HEK293T (cell line): ENCODE measurements around the gene SLC9C1.

Experiments used
- CTCF ChIA-PET: fragments of 350-600 bp; formaldehyde crosslinking; extraction: SDS; loops from one replicate; lab custom pipeline; 2021; ENCODE audit warnings: antibody characterized with exemption, inconsistent platforms; lab: Yijun Ruan, JAX
- POLR2A ChIA-PET: fragments of 350-600 bp; formaldehyde crosslinking; extraction: SDS; loops from one replicate; lab custom pipeline; 2020; ENCODE audit warnings: antibody characterized with exemption, inconsistent platforms; lab: Yijun Ruan, JAX
- DNase-seq: peaks from one replicate; pipeline ENCODE4 v3.0.0; 2012; ENCODE audit warnings: mixed read lengths; ENCODE audit errors: extremely low spot score
- ARNT ChIP-seq: fragments of 450-650 bp; IDR thresholded peaks from 2 replicates; pipeline ENCODE4 v1.6.1; 2017; ENCODE audit warnings: mild to moderate bottlenecking
- BHLHE40 ChIP-seq: fragments of 450-650 bp; IDR thresholded peaks from 2 replicates; pipeline ENCODE4 v1.6.1; 2016; ENCODE audit warnings: mild to moderate bottlenecking, moderate library complexity, borderline replicate concordance
- CTBP1 ChIP-seq: fragments of 450-650 bp; IDR thresholded peaks from 2 replicates; pipeline ENCODE4 v1.6.1; 2016; ENCODE audit warnings: borderline replicate concordance
- ELF4 ChIP-seq: fragments of 450-650 bp; IDR thresholded peaks from 2 replicates; pipeline ENCODE4 v1.6.1; 2017; ENCODE audit warnings: antibody characterized with exemption
- FOXA1 ChIP-seq: fragments of 450-650 bp; IDR thresholded peaks from 2 replicates; pipeline ENCODE4 v1.6.1; 2016; ENCODE audit warnings: mild to moderate bottlenecking
- FOXK2 ChIP-seq: fragments of 450-650 bp; IDR thresholded peaks from 2 replicates; pipeline ENCODE4 v1.6.1; 2016; ENCODE audit warnings: mild to moderate bottlenecking
- FOXM1 ChIP-seq: fragments of 450-650 bp; IDR thresholded peaks from 2 replicates; pipeline ENCODE4 v1.6.1; 2017; ENCODE audit warnings: mild to moderate bottlenecking, borderline replicate concordance
- HDGF ChIP-seq: fragments of 450-650 bp; IDR thresholded peaks from 2 replicates; pipeline ENCODE4 v1.6.1; 2017; ENCODE audit warnings: antibody characterized with exemption, borderline replicate concordance
- L3MBTL2 ChIP-seq: fragments of 450-650 bp; conservative IDR thresholded peaks from 2 replicates; pipeline ENCODE4 v1.6.1; 2016; ENCODE audit warnings: mild to moderate bottlenecking
- LEF1 ChIP-seq: fragments of 450-650 bp; IDR thresholded peaks from 2 replicates; pipeline ENCODE4 v1.6.1; 2017; ENCODE audit warnings: mild to moderate bottlenecking, borderline replicate concordance
- NFRKB ChIP-seq: fragments of 450-650 bp; IDR thresholded peaks from 2 replicates; pipeline ENCODE4 v1.6.1; 2016; ENCODE audit warnings: mild to moderate bottlenecking, moderate library complexity
- PKNOX1 ChIP-seq: fragments of 450-650 bp; IDR thresholded peaks from 2 replicates; pipeline ENCODE4 v1.6.1; 2016
- SP1 ChIP-seq: fragments of 450-650 bp; IDR thresholded peaks from 2 replicates; pipeline ENCODE4 v1.6.1; 2017
- SUZ12 ChIP-seq: fragments of 450-650 bp; IDR thresholded peaks from 2 replicates; pipeline ENCODE4 v1.6.1; 2016; ENCODE audit warnings: mild to moderate bottlenecking
- TARDBP ChIP-seq: fragments of 450-650 bp; IDR thresholded peaks from 2 replicates; pipeline ENCODE4 v1.6.1; 2016
- ZNF384 ChIP-seq: fragments of 450-650 bp; IDR thresholded peaks from 2 replicates; pipeline ENCODE4 v1.6.1; 2016

SLC9C1 gene

GRCh38 chr3:112297714-112298113 is 3.7 kb upstream of the SLC9C1 start:
- TF ChIP-seq HDGF: no peak
- no peak for TF ChIP-seq LEF1
- TF ChIP-seq TARDBP: no peak
- TF ChIP-seq FOXK2: no peak
- TF ChIP-seq L3MBTL2: no peak
- no peak for TF ChIP-seq ELF4
- ChIA-PET CTCF (interaction anchor here (0.7 kb wide), 1 partner anchor 25 kb away, joined by 3 read pairs; no protein-coding TSS in a partner anchor), POLR2A (no interaction called here)
- no peak for DNase-seq

GRCh38 chr3:112289011-112289410 is 5.0 kb downstream of the SLC9C1 start:
- DNase-seq: no peak
- CTCF ChIA-PET: no interaction called here
- TF ChIP-seq ZNF384: no peak
- TF ChIP-seq NFRKB: no peak
- TF ChIP-seq ARNT: no peak
- TF ChIP-seq TARDBP: no peak
- no peak for TF ChIP-seq PKNOX1
- TF ChIP-seq FOXM1: no peak
- TF ChIP-seq FOXK2: no peak
- no peak for TF ChIP-seq HDGF
- no peak for TF ChIP-seq SP1
- POLR2A ChIA-PET: no interaction called here

- CTCF ChIA-PET: no interaction called here
- no peak for DNase-seq
These were observed 13.8 kb downstream of the SLC9C1 start for GRCh38 chr3:112280266-112280665.

GRCh38 chr3:112273536-112273935 is 20.5 kb downstream of the SLC9C1 start:
- ChIA-PET POLR2A (no interaction called here), CTCF (no interaction called here)
- no peak for DNase-seq
- TF ChIP-seq LEF1 (no peak), CTBP1 (no peak)

More at GRCh38 chr3:112280266-112280665, 13.8 kb downstream of the SLC9C1 start:
- POLR2A ChIA-PET: no interaction called here
- TF ChIP-seq HDGF: no peak
- no peak for TF ChIP-seq NFRKB
- TF ChIP-seq LEF1: no peak
- TF ChIP-seq ELF4: no peak
- no peak for TF ChIP-seq BHLHE40
- no peak for TF ChIP-seq SUZ12
- TF ChIP-seq FOXM1: no peak
- TF ChIP-seq SP1: no peak
- TF ChIP-seq TARDBP: no peak
- TF ChIP-seq L3MBTL2: no peak
- TF ChIP-seq FOXK2: no peak
- TF ChIP-seq ARNT: no peak
- no peak for TF ChIP-seq ZNF384

- DNase-seq: no peak
- CTCF ChIA-PET: no interaction called here
- POLR2A ChIA-PET: no interaction called here
- TF ChIP-seq FOXA1: no peak
- no peak for TF ChIP-seq PKNOX1
- no peak for TF ChIP-seq FOXK2
- TF ChIP-seq BHLHE40: no peak
- no peak for TF ChIP-seq NFRKB
- TF ChIP-seq SUZ12: no peak
- TF ChIP-seq TARDBP: no peak
- TF ChIP-seq ARNT: no peak
- TF ChIP-seq FOXM1: no peak
- TF ChIP-seq ZNF384: no peak
- TF ChIP-seq ELF4: no peak
- no peak for TF ChIP-seq CTBP1
- no peak for TF ChIP-seq L3MBTL2
- no peak for TF ChIP-seq LEF1
These were observed 32.3 kb downstream of the SLC9C1 start for GRCh38 chr3:112261742-112262141.

GRCh38 chr3:112260563-112260962 is 33.5 kb downstream of the SLC9C1 start:
- TF ChIP-seq TARDBP (no peak), NFRKB (no peak), CTBP1 (no peak), SUZ12 (no peak), ELF4 (no peak), ZNF384 (no peak), ARNT (no peak), FOXA1 (no peak), BHLHE40 (no peak), FOXM1 (no peak), PKNOX1 (no peak), HDGF (no peak), SP1 (no peak), FOXK2 (no peak), LEF1 (no peak)
- CTCF ChIA-PET: no interaction called here
- POLR2A ChIA-PET: no interaction called here
- no peak for DNase-seq

- ChIA-PET CTCF (no interaction called here), POLR2A (no interaction called here)
- no peak for DNase-seq
- TF ChIP-seq ZNF384: no peak
- TF ChIP-seq SUZ12: no peak
- TF ChIP-seq TARDBP: no peak
- no peak for TF ChIP-seq LEF1
- TF ChIP-seq FOXA1: no peak
These were observed 40.6 kb downstream of the SLC9C1 start for GRCh38 chr3:112253301-112253971.
